Measurements from ENCODE around the gene TNRC6B.

Gene TNRC6B

GRCh38 chr22:40381461-40381860 lies 203.7 kb downstream of the TNRC6B start:
- no peak overlapping the region for H3K27ac ChIP-seq
- TF ChIP-seq, protein P1, sequence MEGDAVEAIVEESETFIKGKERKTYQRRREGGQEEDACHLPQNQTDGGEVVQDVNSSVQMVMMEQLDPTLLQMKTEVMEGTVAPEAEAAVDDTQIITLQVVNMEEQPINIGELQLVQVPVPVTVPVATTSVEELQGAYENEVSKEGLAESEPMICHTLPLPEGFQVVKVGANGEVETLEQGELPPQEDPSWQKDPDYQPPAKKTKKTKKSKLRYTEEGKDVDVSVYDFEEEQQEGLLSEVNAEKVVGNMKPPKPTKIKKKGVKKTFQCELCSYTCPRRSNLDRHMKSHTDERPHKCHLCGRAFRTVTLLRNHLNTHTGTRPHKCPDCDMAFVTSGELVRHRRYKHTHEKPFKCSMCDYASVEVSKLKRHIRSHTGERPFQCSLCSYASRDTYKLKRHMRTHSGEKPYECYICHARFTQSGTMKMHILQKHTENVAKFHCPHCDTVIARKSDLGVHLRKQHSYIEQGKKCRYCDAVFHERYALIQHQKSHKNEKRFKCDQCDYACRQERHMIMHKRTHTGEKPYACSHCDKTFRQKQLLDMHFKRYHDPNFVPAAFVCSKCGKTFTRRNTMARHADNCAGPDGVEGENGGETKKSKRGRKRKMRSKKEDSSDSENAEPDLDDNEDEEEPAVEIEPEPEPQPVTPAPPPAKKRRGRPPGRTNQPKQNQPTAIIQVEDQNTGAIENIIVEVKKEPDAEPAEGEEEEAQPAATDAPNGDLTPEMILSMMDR (conservative IDR thresholded peaks at IDR 0.05) = no peak

DNA sequence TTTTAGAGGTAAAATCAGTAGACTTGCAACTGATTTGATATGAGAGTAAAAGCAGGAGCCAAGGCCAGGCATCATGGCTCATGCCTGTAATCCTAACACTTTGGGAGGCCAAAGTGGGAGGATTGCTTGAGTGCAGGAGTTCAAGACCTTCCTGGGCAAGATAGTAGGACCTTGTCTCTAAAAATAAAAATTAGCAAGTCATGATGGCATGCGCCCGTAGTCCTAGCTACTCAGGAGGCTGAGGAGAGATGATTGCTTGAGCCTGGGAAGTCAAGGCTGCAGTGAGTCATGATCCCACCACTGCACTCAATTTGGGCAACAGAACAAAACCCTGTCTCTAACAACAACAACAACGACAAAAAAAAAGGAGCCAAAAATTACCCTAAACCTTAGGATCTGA lies 206.2 kb downstream of the TNRC6B start:
- no peak overlapping the region for H3K27ac ChIP-seq
- TF ChIP-seq, protein P1 (conservative IDR thresholded peaks at IDR 0.05) = no peak

- TF ChIP-seq, protein P1 (conservative IDR thresholded peaks at IDR 0.05) = no peak
- H3K27ac ChIP-seq = peak overlapping the region; percentile 86
Observed at GRCh38 chr22:40385036-40385782, 207.5 kb downstream of the TNRC6B start.

Measured in VCaP (cell line).